ENCODE measurements around the gene MTMR1.
A peak's percentile ranks its signal among the peaks of the same experiment; 100 is the strongest.

MTMR1 gene

DNA sequence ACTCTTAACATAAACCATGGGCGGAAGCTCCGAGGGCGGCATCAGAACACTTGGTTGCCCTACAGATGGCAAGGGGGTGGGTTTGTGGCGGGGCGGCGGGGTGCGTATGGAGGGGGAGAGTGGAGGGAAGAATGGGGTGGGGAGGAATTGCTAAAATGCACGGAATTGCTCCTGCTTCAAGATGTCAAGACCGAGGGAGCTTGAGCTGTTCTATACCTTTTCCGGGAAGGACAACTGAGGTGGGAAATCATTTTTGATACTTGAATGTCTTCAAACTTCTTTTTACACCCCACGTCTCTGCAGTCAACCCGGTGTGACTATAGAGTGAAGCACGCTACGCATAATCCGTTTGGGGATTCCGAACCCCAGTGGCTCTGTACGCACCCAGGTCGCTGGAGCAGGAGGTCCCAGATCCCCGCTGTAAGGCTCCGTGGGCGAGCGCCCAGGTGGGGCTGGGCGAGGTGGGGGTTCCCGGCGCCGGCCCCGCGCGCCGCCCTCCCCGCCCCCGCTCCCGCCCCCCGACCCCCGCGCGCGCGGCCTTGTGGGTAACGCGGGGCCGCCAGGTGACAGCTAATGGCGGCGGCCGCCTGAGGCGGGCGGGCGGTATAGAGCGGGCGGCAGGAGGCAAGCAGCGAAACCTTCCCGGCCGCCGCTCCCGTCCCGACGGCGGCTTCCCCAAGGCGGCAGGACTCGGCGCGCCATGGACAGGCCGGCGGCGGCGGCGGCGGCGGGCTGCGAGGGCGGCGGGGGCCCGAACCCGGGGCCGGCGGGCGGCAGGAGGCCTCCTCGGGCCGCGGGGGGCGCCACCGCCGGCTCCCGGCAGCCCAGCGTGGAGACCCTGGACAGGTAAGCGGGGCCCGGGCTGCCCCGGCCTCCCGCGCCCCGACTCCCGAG is at the start of gene MTMR1:
TSS of gene MTMR1 (plus strand) at position 566 of the 894 bp plus-strand sequence. CDS start at position 701, 135 bp downstream.
- Mint-ChIP-seq H3K9me3 (no peaks in the 10 kb centered on the region), H3K4me1 (ENCODE audit: low read depth) (peaks cover 26% of the 10 kb centered on the region), H3K27me3 (no peaks in the 10 kb centered on the region), H3K4me3 (peak within 1 kb of the TSS; percentile 82), H3K27ac (peak within 1 kb of the TSS; percentile 92), H3K36me3 (ENCODE audit: low read depth) (peaks cover 6% of the 10 kb centered on the region)
- intact Hi-C loops (cut with micrococcal nuclease), result no loop called here

DNA sequence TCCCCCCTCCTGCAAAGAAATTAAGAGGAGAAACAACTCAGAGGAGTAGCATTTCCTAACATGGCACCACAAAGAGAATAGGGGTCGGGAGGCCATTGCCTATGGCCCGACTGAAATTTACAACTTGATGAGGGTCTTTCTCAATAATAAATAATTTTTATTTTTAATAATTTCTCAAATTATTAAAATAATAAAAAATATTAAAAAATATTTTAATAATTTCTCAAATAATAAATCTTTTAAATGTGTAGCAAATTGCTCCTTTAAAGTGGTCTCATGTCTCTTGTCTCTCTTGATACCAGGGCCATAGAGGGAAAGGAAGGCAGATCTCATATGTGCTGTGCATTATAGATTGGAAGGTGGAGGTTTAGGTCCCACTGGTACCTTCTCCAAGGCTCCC is 49.2 kb upstream of the MTMR1 start:
- Mint-ChIP-seq H3K27me3 (no peaks in the 10 kb centered on the region), H3K27ac (no peak overlapping the region), H3K4me1 (ENCODE audit: low read depth) (peaks cover under 1% of the 10 kb centered on the region), H3K36me3 (ENCODE audit: low read depth) (peaks cover 44% of the 10 kb centered on the region), H3K9me3 (no peaks in the 10 kb centered on the region), H3K4me3 (no peak overlapping the region)
- intact Hi-C loops (cut with micrococcal nuclease), result no loop called here

DNA sequence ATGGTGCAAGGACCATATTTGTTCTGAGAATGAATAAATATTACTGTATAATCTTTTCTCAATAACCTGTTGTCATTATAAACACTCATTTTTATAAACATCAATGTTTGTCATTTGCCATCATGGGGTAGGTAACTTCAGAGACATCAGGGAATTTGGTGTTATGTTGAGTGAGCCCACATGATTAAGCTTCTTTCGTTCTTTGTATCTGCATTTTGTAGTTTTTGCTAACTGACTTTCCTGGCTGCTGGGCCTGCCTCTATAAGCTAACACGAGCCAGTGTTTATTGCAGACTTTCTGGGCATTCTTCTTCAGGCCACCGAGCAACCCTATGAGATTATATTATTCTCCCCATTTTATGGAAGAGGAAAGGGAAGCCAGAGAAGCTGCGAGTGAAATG is 48.8 kb upstream of the MTMR1 start:
- no peak overlapping the region for H3K4me3 Mint-ChIP-seq
- intact Hi-C loops (cut with micrococcal nuclease), result no loop called here
- H3K27ac Mint-ChIP-seq, result no peak overlapping the region
- no peaks in the 10 kb centered on the region for H3K27me3 Mint-ChIP-seq
- peaks cover 43% of the 10 kb centered on the region for H3K36me3 Mint-ChIP-seq (ENCODE audit: low read depth)
- peaks cover 5% of the 10 kb centered on the region for H3K4me1 Mint-ChIP-seq (ENCODE audit: low read depth)
- no peaks in the 10 kb centered on the region for H3K9me3 Mint-ChIP-seq

DNA sequence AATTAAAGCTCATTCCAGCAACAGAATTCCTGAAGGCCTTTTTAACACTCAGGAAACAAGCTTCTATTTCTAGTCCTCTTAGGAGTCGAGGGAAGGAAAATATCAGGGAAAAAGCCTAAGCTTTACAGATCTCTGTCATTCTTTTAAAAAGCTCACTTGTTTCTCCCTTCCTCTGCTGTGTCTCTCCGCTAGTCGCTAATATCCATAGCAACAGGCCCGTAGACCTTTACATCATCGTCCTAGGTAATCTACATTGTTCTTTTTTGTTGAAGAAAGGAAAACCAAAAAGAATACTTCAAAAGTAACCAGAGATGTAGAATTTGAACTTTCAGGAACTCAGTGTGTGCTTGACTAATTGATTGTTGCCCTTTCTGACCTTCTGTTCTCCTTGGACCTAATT is 45.9 kb upstream of the MTMR1 start:
- H3K9me3 Mint-ChIP-seq, result no peaks in the 10 kb centered on the region
- peaks cover 23% of the 10 kb centered on the region for H3K4me1 Mint-ChIP-seq (ENCODE audit: low read depth)
- H3K4me3 Mint-ChIP-seq, result no peak overlapping the region
- no peak overlapping the region for H3K27ac Mint-ChIP-seq
- H3K36me3 Mint-ChIP-seq (ENCODE audit: low read depth), result peaks cover 46% of the 10 kb centered on the region
- no peaks in the 10 kb centered on the region for H3K27me3 Mint-ChIP-seq
- intact Hi-C loops (cut with micrococcal nuclease), result no loop called here

DNA sequence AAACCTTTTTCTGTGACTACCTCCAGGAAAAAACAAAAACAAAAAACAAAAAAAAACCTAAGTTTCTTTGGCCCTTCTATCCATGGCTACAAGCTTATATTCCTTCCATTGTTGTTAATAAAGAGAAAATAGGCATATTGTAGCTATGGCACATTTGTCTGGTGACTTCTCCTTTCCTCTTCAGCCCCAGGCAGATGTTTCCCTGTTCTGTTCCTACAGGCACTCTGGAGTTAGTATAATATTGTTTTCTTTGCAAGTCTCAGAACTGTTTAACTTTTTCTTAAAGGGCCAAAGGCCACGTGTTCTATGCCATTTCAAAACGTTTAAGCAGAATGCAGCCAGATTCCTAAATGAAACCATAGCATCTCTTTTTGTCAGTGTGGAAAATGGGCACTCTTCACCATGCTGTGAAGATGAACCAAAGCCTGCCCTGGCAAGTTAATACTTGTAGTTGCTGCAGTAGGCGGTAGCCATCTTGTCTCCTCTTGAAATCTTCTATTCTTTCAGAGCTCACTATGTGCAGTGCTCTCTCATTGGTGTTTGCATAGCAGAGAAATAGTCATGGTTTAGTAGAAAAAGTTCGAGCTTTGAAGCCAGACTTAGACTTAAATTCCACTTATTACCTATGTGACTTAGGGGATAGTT is 44.8 kb upstream of the MTMR1 start:
- H3K4me3 Mint-ChIP-seq, result no peak overlapping the region
- peak overlapping the region; percentile 93 for H3K27ac Mint-ChIP-seq
- no peaks in the 10 kb centered on the region for H3K27me3 Mint-ChIP-seq
- intact Hi-C loops (cut with micrococcal nuclease), result no loop called here
- peaks cover 23% of the 10 kb centered on the region for H3K4me1 Mint-ChIP-seq (ENCODE audit: low read depth)
- H3K9me3 Mint-ChIP-seq, result no peaks in the 10 kb centered on the region
- peaks cover 53% of the 10 kb centered on the region for H3K36me3 Mint-ChIP-seq (ENCODE audit: low read depth)

DNA sequence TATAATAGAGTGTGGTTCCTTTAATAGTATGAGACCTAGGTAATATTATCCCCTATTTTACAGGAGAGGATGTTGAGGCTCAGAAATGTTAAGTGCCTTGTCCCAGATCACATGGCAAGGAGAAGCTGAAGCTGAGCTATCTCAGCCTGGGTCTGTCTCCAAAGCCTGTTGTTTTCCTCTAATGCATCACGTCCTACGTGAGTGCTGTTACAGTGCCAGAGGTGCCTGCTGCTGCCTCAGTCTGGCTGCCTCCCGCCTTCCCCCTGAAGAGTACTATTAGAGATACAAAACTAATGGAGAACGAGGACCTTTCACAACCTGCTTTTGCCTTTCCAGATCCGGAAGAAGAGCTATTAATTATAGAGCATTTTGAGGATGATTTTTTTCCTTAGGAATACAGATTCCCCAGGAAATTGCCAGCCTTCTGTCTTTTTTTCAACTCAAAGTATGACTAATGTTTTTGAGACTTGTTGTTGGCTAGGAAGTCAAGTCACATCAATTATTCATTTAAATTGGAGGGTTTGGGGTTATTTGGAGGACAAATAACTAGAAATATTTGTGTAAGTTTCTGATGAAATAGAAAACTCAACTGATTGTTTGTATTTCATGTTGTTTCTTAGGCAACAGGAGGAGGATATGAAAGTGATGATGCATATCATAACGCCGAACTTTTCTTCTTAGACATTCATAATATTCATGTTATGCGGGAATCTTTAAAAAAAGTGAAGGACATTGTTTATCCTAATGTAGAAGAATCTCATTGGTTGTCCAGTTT is 43.9 kb upstream of the MTMR1 start:
- intact Hi-C loops (cut with micrococcal nuclease), result no loop called here

DNA sequence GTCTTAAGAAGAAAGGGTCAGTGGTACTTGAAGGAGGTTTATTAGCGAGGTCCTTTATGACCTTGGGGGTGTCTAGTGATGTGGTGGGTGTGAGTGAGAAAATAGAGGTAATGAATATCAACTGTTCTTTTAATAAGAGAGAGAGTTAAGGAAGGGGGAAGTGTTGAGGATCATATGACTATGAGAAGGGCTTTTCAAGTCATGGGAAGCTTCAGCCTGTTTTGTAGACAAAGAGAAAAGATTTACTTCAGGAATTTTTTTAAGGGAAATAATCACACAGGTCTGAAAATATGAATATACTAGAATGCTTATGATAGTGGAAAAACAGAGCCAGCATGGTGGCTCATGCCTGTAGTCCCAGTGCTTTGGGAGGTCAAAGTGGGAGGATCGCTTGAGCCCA is 41.3 kb upstream of the MTMR1 start:
- no peak overlapping the region for H3K4me3 Mint-ChIP-seq
- no peaks in the 10 kb centered on the region for H3K27me3 Mint-ChIP-seq
- H3K9me3 Mint-ChIP-seq, result no peaks in the 10 kb centered on the region

More for the DNA sequence above, 43.9 kb upstream of the MTMR1 start:
- no peaks in the 10 kb centered on the region for H3K27me3 Mint-ChIP-seq
- H3K4me1 Mint-ChIP-seq (ENCODE audit: low read depth), result peaks cover 23% of the 10 kb centered on the region
- H3K4me3 Mint-ChIP-seq, result no peak overlapping the region
- no peaks in the 10 kb centered on the region for H3K9me3 Mint-ChIP-seq
- peak overlapping the region; percentile 93 for H3K27ac Mint-ChIP-seq
- H3K36me3 Mint-ChIP-seq (ENCODE audit: low read depth), result peaks cover 55% of the 10 kb centered on the region

DNA sequence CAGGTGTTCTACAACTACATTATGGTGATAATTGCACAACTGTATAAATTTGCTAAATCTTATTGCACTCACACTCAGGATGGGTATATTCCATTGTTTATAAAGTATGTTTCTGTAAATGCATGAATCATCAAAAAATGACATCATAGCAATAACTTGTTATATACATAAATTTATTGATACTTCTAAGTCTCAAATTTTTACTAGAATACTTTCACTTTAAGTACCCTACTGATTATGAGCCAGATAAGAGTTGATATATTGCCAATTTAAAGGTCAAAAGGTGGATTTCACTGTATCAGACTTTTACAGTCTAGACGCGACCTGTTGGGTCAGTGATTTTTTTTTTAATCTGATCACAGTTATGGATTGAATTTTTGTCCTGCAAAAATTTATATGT is 37.4 kb upstream of the MTMR1 start:
- H3K27ac Mint-ChIP-seq, result no peak overlapping the region
- no peaks in the 10 kb centered on the region for H3K27me3 Mint-ChIP-seq
- H3K9me3 Mint-ChIP-seq, result no peaks in the 10 kb centered on the region
- H3K4me1 Mint-ChIP-seq (ENCODE audit: low read depth), result peaks cover 11% of the 10 kb centered on the region
- peaks cover 53% of the 10 kb centered on the region for H3K36me3 Mint-ChIP-seq (ENCODE audit: low read depth)
- intact Hi-C loops (cut with micrococcal nuclease), result no loop called here
- H3K4me3 Mint-ChIP-seq, result no peak overlapping the region

More for the DNA sequence above, 41.3 kb upstream of the MTMR1 start:
- Mint-ChIP-seq H3K36me3 (ENCODE audit: low read depth) (peaks cover 39% of the 10 kb centered on the region), H3K27ac (peak overlapping the region; percentile 72), H3K4me1 (ENCODE audit: low read depth) (peaks cover 23% of the 10 kb centered on the region)
- intact Hi-C loops (cut with micrococcal nuclease), result no loop called here

DNA sequence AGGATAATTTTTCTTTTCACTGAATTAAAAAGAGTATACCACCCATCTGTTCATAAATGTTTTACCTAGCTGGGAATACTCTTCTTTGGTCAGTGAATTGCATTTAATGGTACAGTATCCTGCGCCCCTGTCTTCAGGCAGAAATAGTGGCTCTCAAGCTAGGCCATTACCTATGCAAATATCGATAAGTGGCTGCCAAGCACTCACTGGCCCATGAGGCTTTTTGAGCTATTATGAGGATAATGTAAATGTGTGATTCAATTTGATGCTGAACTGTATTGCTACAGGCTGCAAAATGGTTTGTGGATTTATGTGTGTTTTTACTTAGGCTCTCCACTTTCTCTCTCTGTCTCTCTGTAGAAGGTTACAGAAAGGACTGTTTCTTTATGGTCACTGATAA is 30.1 kb upstream of the MTMR1 start:
- Mint-ChIP-seq H3K9me3 (no peaks in the 10 kb centered on the region), H3K27me3 (no peaks in the 10 kb centered on the region), H3K4me1 (ENCODE audit: low read depth) (peaks cover 8% of the 10 kb centered on the region), H3K4me3 (no peak overlapping the region), H3K36me3 (ENCODE audit: low read depth) (peaks cover 56% of the 10 kb centered on the region), H3K27ac (no peak overlapping the region)
- intact Hi-C loops (cut with micrococcal nuclease), result no loop called here

DNA sequence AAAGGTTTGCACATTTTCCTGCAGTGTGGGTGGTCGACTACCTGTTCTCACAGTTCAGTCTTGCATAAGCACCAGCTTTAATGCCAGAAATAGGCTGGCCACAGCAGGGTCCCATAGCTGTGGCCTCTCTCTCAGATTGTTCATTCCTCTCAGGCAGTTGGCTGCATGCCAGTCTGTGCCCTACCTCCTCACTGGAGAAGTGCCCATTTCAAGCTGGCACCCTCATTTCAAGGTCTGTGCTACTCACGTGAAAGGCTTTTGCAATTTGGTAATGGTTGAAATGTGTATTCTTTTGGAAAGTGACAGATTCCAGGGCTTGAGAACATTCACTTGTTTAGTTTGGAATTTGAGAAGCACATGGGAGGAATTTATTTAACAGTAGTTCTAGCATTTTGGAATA is 28.9 kb upstream of the MTMR1 start:
- H3K36me3 Mint-ChIP-seq (ENCODE audit: low read depth), result peaks cover 49% of the 10 kb centered on the region
- H3K27ac Mint-ChIP-seq, result no peak overlapping the region
- H3K9me3 Mint-ChIP-seq, result no peaks in the 10 kb centered on the region
- no peak overlapping the region for H3K4me3 Mint-ChIP-seq
- intact Hi-C loops (cut with micrococcal nuclease), result no loop called here
- peaks cover 8% of the 10 kb centered on the region for H3K4me1 Mint-ChIP-seq (ENCODE audit: low read depth)
- no peaks in the 10 kb centered on the region for H3K27me3 Mint-ChIP-seq

DNA sequence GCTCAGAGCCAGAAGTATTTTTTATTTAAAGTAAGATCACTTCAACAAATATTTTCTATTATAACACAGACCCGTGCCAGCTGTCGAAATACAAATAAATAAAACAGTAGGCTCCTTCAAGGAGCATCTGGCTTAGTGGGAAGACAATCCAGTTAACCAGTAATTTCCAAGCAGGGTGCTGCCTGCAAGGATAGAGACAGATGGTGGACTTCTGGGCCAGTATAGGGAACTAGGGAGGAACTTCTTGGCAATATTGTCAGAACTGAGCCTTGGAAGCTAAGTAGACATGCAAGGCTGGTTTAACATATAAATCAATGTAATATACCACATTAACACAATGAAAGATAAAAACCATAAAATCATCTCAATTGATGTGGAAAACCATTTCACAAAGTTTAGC is 17.0 kb upstream of the MTMR1 start:
- Mint-ChIP-seq H3K4me3 (no peak overlapping the region), H3K9me3 (no peaks in the 10 kb centered on the region), H3K27me3 (peaks cover 1% of the 10 kb centered on the region), H3K4me1 (ENCODE audit: low read depth) (no peaks in the 10 kb centered on the region), H3K27ac (no peak overlapping the region), H3K36me3 (ENCODE audit: low read depth) (peaks cover 4% of the 10 kb centered on the region)
- intact Hi-C loops (cut with micrococcal nuclease), result no loop called here

DNA sequence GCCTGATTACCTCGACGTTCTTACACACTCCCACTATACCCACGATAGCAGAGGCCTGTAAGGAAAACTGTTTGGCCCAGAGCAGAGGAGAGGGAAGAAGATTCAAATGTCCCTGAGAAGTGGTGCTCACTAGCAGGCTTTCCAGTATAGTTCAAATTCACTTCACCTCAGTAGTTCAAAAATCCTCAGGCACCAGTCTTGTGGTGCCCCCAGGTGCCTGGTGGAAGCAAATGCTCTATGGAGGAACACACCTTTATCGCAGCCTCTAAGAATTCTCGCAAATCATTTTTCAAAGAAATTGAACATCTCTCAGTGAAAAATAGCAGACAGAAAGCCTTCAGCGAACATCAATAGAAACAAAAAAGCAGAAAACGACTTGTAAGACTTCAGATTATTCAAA is 12.2 kb upstream of the MTMR1 start:
- Mint-ChIP-seq H3K9me3 (no peaks in the 10 kb centered on the region), H3K27ac (no peak overlapping the region), H3K27me3 (peaks cover 1% of the 10 kb centered on the region), H3K4me3 (no peak overlapping the region), H3K4me1 (ENCODE audit: low read depth) (no peaks in the 10 kb centered on the region), H3K36me3 (ENCODE audit: low read depth) (no peaks in the 10 kb centered on the region)
- intact Hi-C loops (cut with micrococcal nuclease), result no loop called here

DNA sequence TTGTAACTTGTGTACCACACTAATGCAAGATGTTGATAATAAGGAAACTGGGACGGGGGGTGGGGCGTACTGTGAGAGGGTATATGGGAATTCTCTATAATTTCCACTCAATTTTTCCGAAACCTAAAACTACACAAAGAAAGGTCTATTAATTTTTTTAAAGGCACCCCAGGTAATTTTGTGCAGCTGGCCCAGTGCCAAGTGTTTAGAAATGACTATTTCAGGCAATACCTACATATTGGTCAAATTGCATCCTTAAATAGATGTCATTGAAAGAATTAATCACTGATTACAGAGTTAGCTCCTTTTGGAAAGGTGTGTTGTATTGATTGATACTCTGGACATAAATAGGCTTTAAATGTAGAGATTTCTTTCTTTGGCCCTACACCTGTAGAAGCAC is 10.1 kb upstream of the MTMR1 start:
- no peak overlapping the region for H3K27ac Mint-ChIP-seq
- H3K9me3 Mint-ChIP-seq, result no peaks in the 10 kb centered on the region
- H3K36me3 Mint-ChIP-seq (ENCODE audit: low read depth), result no peaks in the 10 kb centered on the region
- no peak overlapping the region for H3K4me3 Mint-ChIP-seq
- peaks cover 6% of the 10 kb centered on the region for H3K4me1 Mint-ChIP-seq (ENCODE audit: low read depth)
- intact Hi-C loops (cut with micrococcal nuclease), result loop anchor here (1.0 kb wide), 1 partner anchor 33 kb away; no protein-coding TSS in a partner anchor
- H3K27me3 Mint-ChIP-seq, result peaks cover 1% of the 10 kb centered on the region

Data from dendritic cell treated with granulocyte-macrophage colony-stimulating factor and Interleukin-4, amounts not matched to agents 40 ng/mL and 50 ng/mL, for 4 days (primary cell).